Naive thymus-derived CD8-positive, alpha-beta T cell (primary cell): Measurements from ENCODE around the gene RER1. TPM values are rescaled to one million over a fixed set of nuclear protein-coding genes. Genes with fewer than 3 reads are reported as not detected.

Source experiments
- ATAC-seq, 2 donors: fragments of 150-1000 bp; cut with Tn5 transposase in 1 of 2; sonication (Bioruptor Pico), chemical (Tn5 transposase) in 1 of 2; 1 replicate in 1 of 2; 2 replicates in 1 of 2; pipeline ENCODE4 v1.10.0; 2021; ENCODE audit warnings: mild to moderate bottlenecking in 2 of 2, moderate library complexity in 2 of 2
- POLR2A ChIA-PET: fragments of 350-600 bp; sonication (Branson Sonifier 250); formaldehyde crosslinking; loops from one replicate; lab custom pipeline; 2021; ENCODE audit warnings: antibody characterized with exemption; lab: Charles Lee
- DNase-seq, 10 donors: peaks; one replicate each; pipeline versions ENCODE4 v3.0.0 to v3.0.0-alpha.2; 2020 to 2022
- H3K27ac Mint-ChIP-seq, 10 donors: one replicate each; pipeline ENCODE4 v1.8.0; 2020 to 2022; ENCODE audit warnings: mild to moderate bottlenecking in 10 of 10, mixed read lengths in 10 of 10, moderate library complexity in 4 of 10, inconsistent platforms in 1 of 10
- H3K27me3 Mint-ChIP-seq, 5 donors: one replicate each; pipeline ENCODE4 v1.8.0; 2021 to 2022; ENCODE audit warnings: mixed read lengths in 5 of 5
- H3K36me3 Mint-ChIP-seq, 3 donors: one replicate each; pipeline ENCODE4 v1.8.0; 2020 to 2022; ENCODE audit warnings: mixed read lengths in 3 of 3, mild to moderate bottlenecking in 2 of 3, inconsistent platforms in 1 of 3
- H3K4me1 Mint-ChIP-seq, 4 donors: one replicate each; pipeline ENCODE4 v1.8.0; 2021 to 2022; ENCODE audit warnings: mixed read lengths in 4 of 4
- H3K4me3 Mint-ChIP-seq, 10 donors: one replicate each; pipeline ENCODE4 v1.8.0; 2020 to 2022; ENCODE audit warnings: mild to moderate bottlenecking in 10 of 10, mixed read lengths in 10 of 10, moderate library complexity in 6 of 10, inconsistent platforms in 1 of 10
- H3K9me3 Mint-ChIP-seq, 9 donors: one replicate each; pipeline ENCODE4 v1.8.0; 2020 to 2022; ENCODE audit warnings: mixed read lengths in 9 of 9, mild to moderate bottlenecking in 3 of 9, inconsistent platforms in 1 of 9, moderate library complexity in 1 of 9
- polyA plus RNA-seq, 3 donors: library from polyadenylated mRNA; unstranded; fragments of 300-500 nt; fragmentation: Illumina TruSeq; gene quantifications; one replicate each; pipeline ENCODE4 v1.2.3, GENCODE V29; 2021
- total RNA-seq, 8 experiments: library from RNA in 2 of 8; stranded (reverse) in 2 of 8; gene quantifications; one replicate each; pipeline ENCODE4 v1.2.3 and lab custom pipeline; 2021 to 2026

Gene RER1
- total and polyA plus RNA-seq, 5 experiments from 2014 or later: 118 to 146 (median 131) TPM

- POLR2A ChIA-PET: interaction anchor here (1.0 to 2.7 kb wide), 10 partner anchors 14 to 200 kb away, joined by 3 to 16 read pairs (median 8); partner anchors contain the start of gene PEX10
- Mint-ChIP-seq H3K27ac (peak overlapping the region; percentile 87 to 94 (median 92)), H3K27me3 (no peaks in the 10 kb centered on the region), H3K9me3 (no peaks in the 10 kb centered on the region), H3K4me1 (peaks cover 22 to 51% (median 42%) of the 10 kb centered on the region in 4 donors), H3K4me3 (peak overlapping the region; percentile 82 to 94 (median 89)), H3K36me3 (peaks cover 0 to 41% (median 5%) of the 10 kb centered on the region in 3 donors)
- DNase-seq: no peak
- no peak for ATAC-seq
These were observed 1.0 kb downstream of the RER1 start for GRCh38 chr1:2392686-2393085.

GRCh38 chr1:2393471-2393877 lies 1.8 kb downstream of the RER1 start:
- POLR2A ChIA-PET: interaction anchor here (0.9 to 2.7 kb wide), 4 partner anchors 10 to 192 kb away, joined by 4 to 15 read pairs (median 6); no protein-coding TSS in a partner anchor
- Mint-ChIP-seq H3K36me3 (peaks cover 0 to 42% (median 5%) of the 10 kb centered on the region in 3 donors), H3K4me1 (peaks cover 22 to 51% (median 42%) of the 10 kb centered on the region in 4 donors), H3K4me3 (peak overlapping the region; percentile 82 to 94 (median 89)), H3K27ac (peak overlapping the region; percentile 53 to 93 (median 91)), H3K9me3 (no peaks in the 10 kb centered on the region), H3K27me3 (no peaks in the 10 kb centered on the region)
- DNase-seq (no peak), ATAC-seq (no peak)

DNA sequence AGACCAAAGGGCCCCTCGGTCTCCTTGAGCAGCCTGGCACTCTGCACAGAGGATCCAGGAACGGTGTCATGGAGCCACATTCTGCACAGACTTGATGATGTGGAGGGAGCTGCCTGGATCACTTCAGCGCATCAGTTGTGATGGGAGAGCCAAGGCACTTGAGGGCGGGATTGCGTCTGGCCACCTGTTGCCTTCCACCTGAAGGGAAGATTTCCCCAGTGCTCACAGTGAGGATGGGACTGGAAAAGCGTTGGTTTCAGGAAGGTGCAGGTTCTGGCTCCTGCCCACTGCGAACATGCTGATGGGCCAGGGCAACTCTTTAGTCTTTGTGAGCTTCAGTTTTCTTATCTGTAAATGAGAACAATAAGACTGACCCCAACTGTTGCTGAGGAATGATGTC lies 2.6 kb downstream of the RER1 start:
- H3K27ac Mint-ChIP-seq: peak overlapping the region in 5 of 10 donors; percentile 7 to 88 (median 52)
- H3K9me3 Mint-ChIP-seq: no peaks in the 10 kb centered on the region
- DNase-seq (no peak), ATAC-seq (no peak)
- H3K36me3 Mint-ChIP-seq: peaks cover 0 to 50% (median 5%) of the 10 kb centered on the region in 3 donors
- POLR2A ChIA-PET: interaction anchor here (0.9 to 2.0 kb wide), 3 partner anchors 10 to 191 kb away, joined by 4 to 6 read pairs (median 5); no protein-coding TSS in a partner anchor
- no peaks in the 10 kb centered on the region for H3K27me3 Mint-ChIP-seq
- H3K4me1 Mint-ChIP-seq: peaks cover 25 to 58% (median 44%) of the 10 kb centered on the region in 4 donors
- peak overlapping the region in 4 of 10 donors; percentile 14 to 87 (median 26) for H3K4me3 Mint-ChIP-seq

- Mint-ChIP-seq H3K4me1 (peaks cover 28 to 61% (median 47%) of the 10 kb centered on the region in 4 donors), H3K27ac (peak overlapping the region in 7 of 10 donors; percentile 25 to 88 (median 53)), H3K4me3 (peak overlapping the region in 3 of 10 donors; percentile 20 to 87 (median 36)), H3K27me3 (no peaks in the 10 kb centered on the region), H3K9me3 (no peaks in the 10 kb centered on the region), H3K36me3 (peaks cover 0 to 55% (median 5%) of the 10 kb centered on the region in 3 donors)
- POLR2A ChIA-PET: interaction anchor here (1.3 to 2.0 kb wide), 2 partner anchors 15 to 191 kb away, joined by 5 to 6 read pairs; no protein-coding TSS in a partner anchor
- ATAC-seq: no peak
- DNase-seq: no peak
These were observed 3.1 kb downstream of the RER1 start for GRCh38 chr1:2394761-2395160.

GRCh38 chr1:2395245-2395644 lies 3.6 kb downstream of the RER1 start:
- H3K4me3 Mint-ChIP-seq: peak overlapping the region in 1 of 10 donors; percentile 36
- no peak for DNase-seq
- POLR2A ChIA-PET: interaction anchor here (2.0 kb wide), 1 partner anchor 14 kb away, joined by 6 read pairs; no protein-coding TSS in a partner anchor
- H3K9me3 Mint-ChIP-seq: no peaks in the 10 kb centered on the region
- H3K4me1 Mint-ChIP-seq: peaks cover 26 to 58% (median 43%) of the 10 kb centered on the region in 4 donors
- H3K27me3 Mint-ChIP-seq: no peaks in the 10 kb centered on the region
- ATAC-seq: no peak
- peaks cover 0 to 59% (median 5%) of the 10 kb centered on the region in 3 donors for H3K36me3 Mint-ChIP-seq
- H3K27ac Mint-ChIP-seq: peak overlapping the region in 4 of 10 donors; percentile 25 to 79 (median 46)

DNA sequence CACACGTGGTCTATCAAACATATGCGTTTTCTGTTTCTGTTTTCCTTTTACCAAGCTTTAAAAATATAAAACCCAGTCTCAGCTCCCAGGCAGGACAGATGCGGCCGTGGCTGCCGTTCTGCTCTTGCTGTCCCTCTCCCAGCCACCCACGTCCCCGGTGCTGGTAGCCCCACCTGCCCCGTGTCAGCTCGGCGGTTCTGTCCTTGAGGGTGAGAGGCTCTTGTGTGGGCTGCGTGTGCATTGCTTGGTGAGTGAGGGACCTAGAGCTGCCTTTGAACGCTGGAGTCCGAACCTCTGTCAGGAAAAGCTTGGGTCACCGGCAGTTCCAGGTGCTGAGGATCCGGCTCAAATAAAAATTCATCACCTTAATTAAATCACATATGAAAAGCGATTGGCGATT lies 4.4 kb downstream of the RER1 start:
- Mint-ChIP-seq H3K27me3 (no peaks in the 10 kb centered on the region), H3K4me1 (peaks cover 28 to 55% (median 39%) of the 10 kb centered on the region in 4 donors), H3K36me3 (peaks cover 0 to 66% (median 7%) of the 10 kb centered on the region in 3 donors), H3K27ac (peak overlapping the region in 1 of 10 donors; percentile 57), H3K4me3 (peak overlapping the region in 1 of 10 donors; percentile 14), H3K9me3 (no peaks in the 10 kb centered on the region)
- no peak for DNase-seq
- POLR2A ChIA-PET: no interaction called here
- no peak for ATAC-seq

DNA sequence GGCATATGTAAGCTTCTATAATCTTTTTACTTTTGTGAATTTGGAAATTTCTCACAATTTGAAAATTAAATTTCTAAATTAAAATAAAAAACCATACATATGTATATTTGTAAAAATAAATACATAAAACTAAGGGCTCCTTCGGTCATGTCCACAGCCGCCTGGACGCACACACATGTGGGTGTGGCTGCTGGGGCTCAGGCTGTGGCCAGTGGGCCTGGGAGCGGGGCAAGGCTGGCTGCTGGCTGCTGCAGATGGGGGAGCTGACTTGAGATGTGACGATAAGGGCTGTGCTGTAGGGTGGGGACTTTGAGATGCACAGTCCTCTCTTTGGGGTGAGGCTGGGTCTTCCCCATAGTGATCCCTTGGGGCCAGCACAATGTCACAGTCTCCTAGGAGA lies 4.8 kb downstream of the RER1 start:
- no peaks in the 10 kb centered on the region for H3K27me3 Mint-ChIP-seq
- H3K4me3 Mint-ChIP-seq: peak overlapping the region in 1 of 10 donors; percentile 14
- H3K9me3 Mint-ChIP-seq: no peaks in the 10 kb centered on the region
- no peak for DNase-seq
- peaks cover 28 to 57% (median 41%) of the 10 kb centered on the region in 4 donors for H3K4me1 Mint-ChIP-seq
- peak overlapping the region in 2 of 10 donors; percentile 37 to 57 for H3K27ac Mint-ChIP-seq
- POLR2A ChIA-PET: no interaction called here
- ATAC-seq: no peak
- H3K36me3 Mint-ChIP-seq: peaks cover 0 to 68% (median 9%) of the 10 kb centered on the region in 3 donors

GRCh38 chr1:2397007-2397679 lies 5.5 kb downstream of the RER1 start:
- H3K9me3 Mint-ChIP-seq: no peaks in the 10 kb centered on the region
- H3K27ac Mint-ChIP-seq: peak overlapping the region in 6 of 10 donors; percentile 40 to 85 (median 56)
- H3K4me3 Mint-ChIP-seq: no peak overlapping the region
- H3K27me3 Mint-ChIP-seq: no peaks in the 10 kb centered on the region
- POLR2A ChIA-PET: no interaction called here
- no peak for ATAC-seq
- peaks cover 0 to 75% (median 13%) of the 10 kb centered on the region in 3 donors for H3K36me3 Mint-ChIP-seq
- peaks cover 28 to 63% (median 44%) of the 10 kb centered on the region in 4 donors for H3K4me1 Mint-ChIP-seq
- DNase-seq: no peak

- Mint-ChIP-seq H3K36me3 (peaks cover 0 to 79% (median 11%) of the 10 kb centered on the region in 3 donors), H3K4me3 (no peak overlapping the region), H3K27me3 (no peaks in the 10 kb centered on the region), H3K27ac (peak overlapping the region in 5 of 10 donors; percentile 34 to 73 (median 45)), H3K4me1 (peaks cover 13 to 47% (median 28%) of the 10 kb centered on the region in 4 donors), H3K9me3 (no peaks in the 10 kb centered on the region)
- no peak for DNase-seq
- POLR2A ChIA-PET: interaction anchor here (0.6 to 0.7 kb wide), 2 partner anchors 9 to 213 kb away, joined by 3 read pairs; no protein-coding TSS in a partner anchor
- ATAC-seq: no peak
These were observed 7.2 kb downstream of the RER1 start for GRCh38 chr1:2398871-2399270.

GRCh38 chr1:2399890-2400575 lies 8.4 kb downstream of the RER1 start:
- H3K27ac Mint-ChIP-seq: peak overlapping the region in 2 of 10 donors; percentile 45 to 61
- H3K36me3 Mint-ChIP-seq: peaks cover 0 to 83% (median 13%) of the 10 kb centered on the region in 3 donors
- DNase-seq: no peak
- H3K9me3 Mint-ChIP-seq: no peaks in the 10 kb centered on the region
- POLR2A ChIA-PET: interaction anchor here (1.0 to 1.5 kb wide), 2 partner anchors 8 to 12 kb away, joined by 4 to 5 read pairs; partner anchors contain the start of genes MORN1 and RER1
- H3K4me1 Mint-ChIP-seq: peaks cover 8 to 35% (median 17%) of the 10 kb centered on the region in 4 donors
- no peak for ATAC-seq
- no peaks in the 10 kb centered on the region for H3K27me3 Mint-ChIP-seq
- H3K4me3 Mint-ChIP-seq: no peak overlapping the region

GRCh38 chr1:2400576-2400909 lies 8.9 kb downstream of the RER1 start:
- Mint-ChIP-seq H3K4me3 (no peak overlapping the region), H3K36me3 (peaks cover 0 to 85% (median 13%) of the 10 kb centered on the region in 3 donors), H3K4me1 (peaks cover 8 to 31% (median 15%) of the 10 kb centered on the region in 4 donors), H3K27ac (peak overlapping the region in 2 of 10 donors; percentile 61 to 67), H3K9me3 (no peaks in the 10 kb centered on the region), H3K27me3 (no peaks in the 10 kb centered on the region)
- no peak for ATAC-seq
- POLR2A ChIA-PET: interaction anchor here (1.0 to 1.5 kb wide), 2 partner anchors 9 to 12 kb away, joined by 4 to 5 read pairs; partner anchors contain the start of genes MORN1 and RER1
- no peak for DNase-seq
